Endothelial cell of umbilical vein (primary cell): ENCODE data around the gene SYNPO2. TPM values are rescaled to one million over a fixed set of nuclear protein-coding genes. Genes with fewer than 3 reads are reported as not detected.

ENCODE experiments used
- BruUV-seq: library from RNA; stranded (reverse); fragments of 400-500 nt; replicated peaks from 2 replicates; lab custom pipeline; 2021; lab: Mats Ljungman, UMichigan
- CTCF ChIA-PET: fragments of 300-600, 350-600 bp; sonication (Branson Sonifier 250); formaldehyde crosslinking; loops from one replicate; lab custom pipeline; 2021; ENCODE audit warnings: antibody characterized with exemption, inconsistent platforms; lab: Charles Lee
- POLR2A ChIA-PET: fragments of 300-600, 350-600 bp; sonication (Branson Sonifier 250); formaldehyde crosslinking; loops from one replicate; lab custom pipeline; 2021; ENCODE audit warnings: antibody characterized with exemption, inconsistent platforms; lab: Charles Lee
- DNase-seq: peaks from one replicate; pipeline ENCODE4 v3.0.0-alpha.2; 2011; ENCODE audit warnings: low read depth, low spot score
- FAIRE-seq: peaks from 2 replicates; lab custom pipeline; 2011; peaks lifted over from hg19 to GRCh38; lab: Jason Lieb, UNC
- H2AFZ ChIP-seq: 2 replicates; pipeline ENCODE4 v1.6.0; 2012; ENCODE audit warnings: low read depth, low read length, control low read depth, inconsistent platforms
- H3K27ac ChIP-seq: 2 replicates; pipeline ENCODE4 v1.5.1; 2011; ENCODE audit warnings: low read depth, mild to moderate bottlenecking, control low read depth, low read length, moderate library complexity; ENCODE audit not compliant: insufficient read depth
- H3K27me3 ChIP-seq, 2 experiments: 2 replicates each; pipeline versions ENCODE4 v1.6.0 to v1.6.1; 2011; ENCODE audit warnings: low read length in 2 of 2, mixed read lengths in 1 of 2; ENCODE audit not compliant: control insufficient read depth in 2 of 2, insufficient read depth in 2 of 2
- H3K36me3 ChIP-seq, 2 experiments: 2 replicates in 1 of 2; 3 replicates in 1 of 2; pipeline ENCODE4 v1.5.1; 2011; ENCODE audit warnings: low read length in 2 of 2, mild to moderate bottlenecking in 1 of 2, moderate library complexity in 1 of 2; ENCODE audit not compliant: control insufficient read depth in 2 of 2, insufficient read depth in 2 of 2; ENCODE audit errors: extremely low read depth in 1 of 2
- H3K4me1 ChIP-seq: 3 replicates; pipeline ENCODE4 v1.5.1; 2011; ENCODE audit warnings: mild to moderate bottlenecking, low read length; ENCODE audit not compliant: control insufficient read depth, insufficient read depth; ENCODE audit errors: extremely low read depth
- H3K4me2 ChIP-seq: 2 replicates; pipeline ENCODE4 v1.6.1; 2011; ENCODE audit warnings: low read length, control low read depth, mixed read lengths; ENCODE audit not compliant: insufficient read depth
- H3K4me3 ChIP-seq, 3 experiments: fragments of 200-600 bp in 1 of 3; sonication (generic), shearing (Covaris generic) in 1 of 3; replicated peaks in 1 of 3; 2 replicates each; pipeline ENCODE4 v1.5.1; 2011 to 2016; ENCODE audit warnings: control low read depth in 3 of 3, low read length in 3 of 3, mild to moderate bottlenecking in 2 of 3, inconsistent platforms in 1 of 3, low read depth in 1 of 3, moderate library complexity in 1 of 3; ENCODE audit not compliant: insufficient read depth in 1 of 3
- H3K79me2 ChIP-seq: 2 replicates; pipeline ENCODE4 v1.6.0; 2012; ENCODE audit warnings: low read length, inconsistent platforms; ENCODE audit not compliant: control insufficient read depth, insufficient read depth
- H3K9ac ChIP-seq: replicated peaks from 2 replicates; pipeline ENCODE3; 2011; ENCODE audit warnings: low read length, control low read depth; ENCODE audit not compliant: insufficient read depth; ENCODE audit errors: extremely low read depth
- H3K9me1 ChIP-seq: replicated peaks from 3 replicates; pipeline ENCODE4 v1.6.0; 2011; ENCODE audit warnings: mild to moderate bottlenecking, low read length; ENCODE audit not compliant: control insufficient read depth, insufficient read depth; ENCODE audit errors: extremely low read depth
- H3K9me3 ChIP-seq: replicated peaks from 2 replicates; pipeline ENCODE4 v1.5.1; 2012; ENCODE audit warnings: low read length, inconsistent platforms; ENCODE audit not compliant: control insufficient read depth, insufficient read depth
- H4K20me1 ChIP-seq: replicated peaks from 2 replicates; pipeline ENCODE3; 2011; ENCODE audit warnings: mild to moderate bottlenecking, low read length; ENCODE audit not compliant: control insufficient read depth, insufficient read depth; ENCODE audit errors: extremely low read depth
- EZH2 ChIP-seq: IDR thresholded peaks from 2 replicates; pipeline ENCODE4 v1.6.1; 2012; ENCODE audit warnings: borderline replicate concordance, low read depth, mild to moderate bottlenecking, moderate library complexity, low read length, inconsistent platforms; ENCODE audit not compliant: severe bottlenecking
- FOS ChIP-seq: IDR thresholded peaks from 2 replicates; pipeline ENCODE4 v1.6.1; 2011; ENCODE audit warnings: mild to moderate bottlenecking, low read length, moderate library complexity, borderline replicate concordance; ENCODE audit not compliant: insufficient read depth
- GATA2 ChIP-seq: IDR thresholded peaks from 2 replicates; pipeline ENCODE4 v1.7.0; 2011; ENCODE audit warnings: low read depth, mild to moderate bottlenecking, moderate library complexity, mixed read lengths, low read length; ENCODE audit not compliant: insufficient read length, insufficient read depth
- JUN ChIP-seq: IDR thresholded peaks from 2 replicates; pipeline ENCODE4 v1.6.1; 2011; ENCODE audit warnings: borderline replicate concordance, low read depth; ENCODE audit not compliant: insufficient read length, insufficient read depth
- MYC ChIP-seq: IDR thresholded peaks from one replicate; pipeline ENCODE4 v1.6.1; 2011; ENCODE audit warnings: mild to moderate bottlenecking, low read depth, low read length
- POLR2A ChIP-seq: IDR thresholded peaks from 2 replicates; pipeline ENCODE4 v1.6.1; 2012; ENCODE audit warnings: low read depth, mild to moderate bottlenecking, control low read depth, low read length
- POLR2AphosphoS5 ChIP-seq: IDR thresholded peaks from 2 replicates; pipeline ENCODE4 v1.6.1; 2012; ENCODE audit warnings: low read depth, mild to moderate bottlenecking, control low read depth, low read length, moderate library complexity; ENCODE audit not compliant: insufficient read depth
- dilution Hi-C: fragments of 300-500 bp; cut with MboI; formaldehyde crosslinking; loops from one replicate; pipeline ENCODE4 v1.15.0; 2019; ENCODE audit warnings: low sequenced_read_pairs; ENCODE audit not compliant: extremely low pct_ligation_motif_present
- intact Hi-C: fragments of 100-400 bp; cut with micrococcal nuclease; formaldehyde crosslinking; loops from one replicate; pipeline ENCODE4 v1.10.0; 2022
- polyA plus RNA-seq, 4 experiments: library from polyadenylated mRNA; depleted of rRNA in 3 of 4; stranded (reverse) in 3 of 4; unstranded in 1 of 4; fragments of >200 nt; gene quantifications; 2 replicates each; pipeline versions ENCODE4 v1.2.1 to v1.2.3, GENCODE V29; 2011 to 2012; ENCODE audit warnings: missing spikeins in 1 of 4
- total RNA-seq: library from RNA; stranded (reverse); gene quantifications from 2 replicates; pipeline ENCODE4 v1.2.3, GENCODE V29; 2021
- TF ChIP-seq, protein P1 (sequence below), 2 donors: IDR thresholded peaks; 1 replicate in 1 of 2; 2 replicates in 1 of 2; pipeline ENCODE4 v1.5.1; 2011; ENCODE audit warnings: low read length in 2 of 2, mild to moderate bottlenecking in 2 of 2, moderate library complexity in 2 of 2, control low read depth in 1 of 2, inconsistent platforms in 1 of 2, low read depth in 1 of 2; ENCODE audit not compliant: insufficient read depth in 1 of 2; ENCODE audit errors: extremely low read depth in 1 of 2
- TF ChIP-seq, protein P2 (sequence below): IDR thresholded peaks from 2 replicates; pipeline ENCODE4 v1.6.1; 2011; ENCODE audit not compliant: insufficient read depth, insufficient read length

The SYNPO2 gene
- total and polyA plus RNA-seq, 2 donors (not counting 3 experiments of a cell fraction or from before 2014, with no cell fraction given): 0.06 to 0.13 TPM

GRCh38 chr4:119026662-119027444 lies 138.2 kb downstream of the SYNPO2 start:
- H3K9me3 ChIP-seq: no peaks in the 10 kb centered on the region
- H2AFZ ChIP-seq: no peak overlapping the region
- H3K27ac ChIP-seq: no peak overlapping the region
- peaks cover 0 to 1% of the 10 kb centered on the region in 2 experiments for H3K27me3 ChIP-seq
- H3K79me2 ChIP-seq: no peaks in the 10 kb centered on the region
- no peak overlapping the region for H3K4me2 ChIP-seq
- no peaks in the 10 kb centered on the region for H3K9me1 ChIP-seq
- DNase-seq (no peak), FAIRE-seq (no peak)
- no peaks in the 10 kb centered on the region for H4K20me1 ChIP-seq
- no peak overlapping the region for H3K9ac ChIP-seq
- H3K4me1 ChIP-seq: peaks cover 5% of the 10 kb centered on the region
- no peak overlapping the region for H3K4me3 ChIP-seq
- ChIA-PET CTCF (interaction anchor here (1.2 kb wide), 1 partner anchor 13 kb away, joined by 3 read pairs; no protein-coding TSS in a partner anchor), POLR2A (no interaction called here)
- TF ChIP-seq FOS (no peak), POLR2A (no peak), MYC (no peak), EZH2 (no peak), GATA2 (no peak), JUN (no peak), POLR2AphosphoS5 (no peak)
- TF ChIP-seq, protein P1, sequence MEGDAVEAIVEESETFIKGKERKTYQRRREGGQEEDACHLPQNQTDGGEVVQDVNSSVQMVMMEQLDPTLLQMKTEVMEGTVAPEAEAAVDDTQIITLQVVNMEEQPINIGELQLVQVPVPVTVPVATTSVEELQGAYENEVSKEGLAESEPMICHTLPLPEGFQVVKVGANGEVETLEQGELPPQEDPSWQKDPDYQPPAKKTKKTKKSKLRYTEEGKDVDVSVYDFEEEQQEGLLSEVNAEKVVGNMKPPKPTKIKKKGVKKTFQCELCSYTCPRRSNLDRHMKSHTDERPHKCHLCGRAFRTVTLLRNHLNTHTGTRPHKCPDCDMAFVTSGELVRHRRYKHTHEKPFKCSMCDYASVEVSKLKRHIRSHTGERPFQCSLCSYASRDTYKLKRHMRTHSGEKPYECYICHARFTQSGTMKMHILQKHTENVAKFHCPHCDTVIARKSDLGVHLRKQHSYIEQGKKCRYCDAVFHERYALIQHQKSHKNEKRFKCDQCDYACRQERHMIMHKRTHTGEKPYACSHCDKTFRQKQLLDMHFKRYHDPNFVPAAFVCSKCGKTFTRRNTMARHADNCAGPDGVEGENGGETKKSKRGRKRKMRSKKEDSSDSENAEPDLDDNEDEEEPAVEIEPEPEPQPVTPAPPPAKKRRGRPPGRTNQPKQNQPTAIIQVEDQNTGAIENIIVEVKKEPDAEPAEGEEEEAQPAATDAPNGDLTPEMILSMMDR (IDR thresholded peaks at IDR 0.05; ENCODE audit: extremely low read depth in 1 of 2, insufficient read depth in 1 of 2, low read depth in 1 of 2, low read length in 2 of 2): no peak
- TF ChIP-seq, protein P2, sequence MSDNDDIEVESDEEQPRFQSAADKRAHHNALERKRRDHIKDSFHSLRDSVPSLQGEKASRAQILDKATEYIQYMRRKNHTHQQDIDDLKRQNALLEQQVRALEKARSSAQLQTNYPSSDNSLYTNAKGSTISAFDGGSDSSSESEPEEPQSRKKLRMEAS: no peak
- no TSS peak for BruUV-seq
- dilution Hi-C loops: no loop called here
- no peaks in the 10 kb centered on the region for H3K36me3 ChIP-seq
- intact Hi-C loops: no loop called here
